Testis (tissue), 2 donors: ENCODE data around the gene SLC7A6.

Source experiments
- POLR2A ChIP-seq: fragments of 450-650 bp; IDR thresholded peaks from one replicate; pipeline ENCODE4 v1.6.1; 2017; ENCODE audit warnings: antibody characterized with exemption, mild to moderate bottlenecking, moderate library complexity
- TF ChIP-seq, protein P1 (sequence below), 3 experiments: fragments of 450-650 bp in 2 of 3; fragments of 200-600 bp in 1 of 3; sonication (generic) in 1 of 3; IDR thresholded peaks; one replicate each; pipeline ENCODE4 v1.5.1; 2016 to 2019; ENCODE audit warnings: antibody characterized with exemption in 3 of 3, mild to moderate bottlenecking in 2 of 3, moderate library complexity in 1 of 3

DNA sequence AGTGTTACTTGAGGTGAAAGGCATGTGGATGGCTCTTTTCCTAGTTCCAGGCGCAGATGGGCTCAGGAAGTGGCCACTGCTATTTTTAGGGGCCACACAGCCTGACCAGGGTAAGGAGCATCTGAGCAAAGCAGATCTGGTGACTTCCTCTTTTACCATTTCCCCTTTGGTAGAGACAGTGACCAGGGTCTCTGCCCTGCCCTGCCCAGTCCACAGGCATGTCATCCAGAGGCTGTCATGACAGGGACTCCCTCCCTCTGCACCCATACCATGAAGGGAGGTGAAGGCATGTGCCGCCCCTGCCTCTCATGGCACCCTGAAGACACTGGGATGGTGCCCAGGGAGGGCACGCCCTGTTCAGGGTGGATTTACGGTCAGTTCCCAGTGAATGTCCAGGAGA, 16.9 kb upstream of the SLC7A6 start:
- TF ChIP-seq, protein P1, sequence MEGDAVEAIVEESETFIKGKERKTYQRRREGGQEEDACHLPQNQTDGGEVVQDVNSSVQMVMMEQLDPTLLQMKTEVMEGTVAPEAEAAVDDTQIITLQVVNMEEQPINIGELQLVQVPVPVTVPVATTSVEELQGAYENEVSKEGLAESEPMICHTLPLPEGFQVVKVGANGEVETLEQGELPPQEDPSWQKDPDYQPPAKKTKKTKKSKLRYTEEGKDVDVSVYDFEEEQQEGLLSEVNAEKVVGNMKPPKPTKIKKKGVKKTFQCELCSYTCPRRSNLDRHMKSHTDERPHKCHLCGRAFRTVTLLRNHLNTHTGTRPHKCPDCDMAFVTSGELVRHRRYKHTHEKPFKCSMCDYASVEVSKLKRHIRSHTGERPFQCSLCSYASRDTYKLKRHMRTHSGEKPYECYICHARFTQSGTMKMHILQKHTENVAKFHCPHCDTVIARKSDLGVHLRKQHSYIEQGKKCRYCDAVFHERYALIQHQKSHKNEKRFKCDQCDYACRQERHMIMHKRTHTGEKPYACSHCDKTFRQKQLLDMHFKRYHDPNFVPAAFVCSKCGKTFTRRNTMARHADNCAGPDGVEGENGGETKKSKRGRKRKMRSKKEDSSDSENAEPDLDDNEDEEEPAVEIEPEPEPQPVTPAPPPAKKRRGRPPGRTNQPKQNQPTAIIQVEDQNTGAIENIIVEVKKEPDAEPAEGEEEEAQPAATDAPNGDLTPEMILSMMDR (IDR thresholded peaks at IDR 0.05) = no peak
- no peak for TF ChIP-seq POLR2A
